ENCODE results near the gene LDLRAD3.

Gene LDLRAD3

GRCh38 chr11:36118084-36118483 is 174.2 kb downstream of the LDLRAD3 start:
- no peak for DNase-seq (ENCODE audit: extremely low read depth, low read depth)
- no peak for TF ChIP-seq CTCF (IDR thresholded peaks at IDR 0.05; ENCODE audit: low read depth, low read length)

DNA sequence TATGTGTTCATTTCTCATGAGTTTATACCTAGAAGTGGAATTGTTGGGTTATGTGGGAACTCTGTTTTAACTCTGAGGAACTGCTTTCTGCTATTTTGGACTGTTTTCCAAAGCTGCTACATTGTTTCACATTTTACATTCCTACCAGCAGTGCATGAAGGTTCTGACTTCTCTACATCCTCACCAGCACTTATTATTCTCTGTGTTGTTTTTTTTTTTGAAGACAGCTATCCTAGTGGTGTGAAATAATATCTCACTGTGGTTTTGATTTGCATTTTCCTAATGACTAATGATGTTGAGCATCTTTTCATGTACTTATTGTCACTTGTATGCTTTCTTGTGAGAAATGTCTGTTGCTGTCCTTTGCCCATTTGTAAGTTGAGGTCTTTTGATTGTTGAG is 175.4 kb downstream of the LDLRAD3 start:
- no peak for DNase-seq (ENCODE audit: extremely low read depth, low read depth)
- TF ChIP-seq CTCF (IDR thresholded peaks at IDR 0.05; ENCODE audit: low read depth, low read length), result no peak

GRCh38 chr11:36121054-36121453 is 177.2 kb downstream of the LDLRAD3 start:
- TF ChIP-seq CTCF (IDR thresholded peaks at IDR 0.05; ENCODE audit: low read depth, low read length), result no peak
- DNase-seq (ENCODE audit: extremely low read depth, low read depth), result no peak

GRCh38 chr11:36122671-36123070 is 178.8 kb downstream of the LDLRAD3 start:
- DNase-seq (ENCODE audit: extremely low read depth, low read depth), result no peak

GRCh38 chr11:36123336-36124101 is 179.7 kb downstream of the LDLRAD3 start:
- no peak for DNase-seq (ENCODE audit: extremely low read depth, low read depth)
- TF ChIP-seq CTCF (IDR thresholded peaks at IDR 0.05; ENCODE audit: low read depth, low read length), result no peak

More at GRCh38 chr11:36122671-36123070, 178.8 kb downstream of the LDLRAD3 start:
- TF ChIP-seq CTCF (IDR thresholded peaks at IDR 0.05; ENCODE audit: low read depth, low read length), result no peak

- no peak for TF ChIP-seq CTCF (IDR thresholded peaks at IDR 0.05; ENCODE audit: low read depth, low read length)
These were observed 182.8 kb downstream of the LDLRAD3 start for GRCh38 chr11:36126678-36127077.

GRCh38 chr11:36127550-36127949 is 183.7 kb downstream of the LDLRAD3 start:
- TF ChIP-seq CTCF (IDR thresholded peaks at IDR 0.05; ENCODE audit: low read depth, low read length), result no peak
- DNase-seq (ENCODE audit: extremely low read depth, low read depth), result no peak

More at GRCh38 chr11:36126678-36127077, 182.8 kb downstream of the LDLRAD3 start:
- DNase-seq (ENCODE audit: extremely low read depth, low read depth), result no peak
